HEK293 (cell line): ENCODE measurements around the gene KLHL25.

ENCODE experiments used
- BCL11A ChIP-seq: fragments of 450-650 bp; formaldehyde crosslinking; IDR thresholded peaks from 2 replicates; pipeline ENCODE4 v1.5.1; 2016; ENCODE audit warnings: low read depth, missing biosample characterization, missing genetic modification characterization
- KLF16 ChIP-seq: fragments of 450-650 bp; formaldehyde crosslinking; IDR thresholded peaks from 2 replicates; pipeline ENCODE4 v1.5.1; 2017; ENCODE audit warnings: missing biosample characterization, missing genetic modification characterization
- YY1 ChIP-seq: fragments of 450-650 bp; formaldehyde crosslinking; IDR thresholded peaks from 2 replicates; pipeline ENCODE4 v1.5.1; 2018; ENCODE audit warnings: missing biosample characterization, missing genetic modification characterization
- ZNF76 ChIP-seq: fragments of 450-650 bp; formaldehyde crosslinking; IDR thresholded peaks from 2 replicates; pipeline ENCODE4; 2016; ENCODE audit warnings: low read depth, missing biosample characterization, missing genetic modification characterization, borderline replicate concordance
- ZNF777 ChIP-seq: fragments of 450-650 bp; formaldehyde crosslinking; IDR thresholded peaks from 2 replicates; pipeline ENCODE4 v1.5.1; 2017; ENCODE audit warnings: missing biosample characterization, missing genetic modification characterization, borderline replicate concordance
- TF ChIP-seq, protein P1 (sequence below): fragments of 450-650 bp; formaldehyde crosslinking; IDR thresholded peaks from 2 replicates; pipeline ENCODE4 v1.5.1; 2016; ENCODE audit warnings: missing biosample characterization, missing genetic modification characterization
- TF ChIP-seq, protein P2 (sequence below): fragments of 450-650 bp; formaldehyde crosslinking; IDR thresholded peaks from 2 replicates; pipeline ENCODE4 v1.5.1; 2016; ENCODE audit warnings: missing biosample characterization, missing genetic modification characterization
- TF ChIP-seq, protein P3 (sequence below): fragments of 450-650 bp; formaldehyde crosslinking; IDR thresholded peaks from 2 replicates; pipeline ENCODE4 v1.5.1; 2016; ENCODE audit warnings: missing biosample characterization, missing genetic modification characterization

DNA sequence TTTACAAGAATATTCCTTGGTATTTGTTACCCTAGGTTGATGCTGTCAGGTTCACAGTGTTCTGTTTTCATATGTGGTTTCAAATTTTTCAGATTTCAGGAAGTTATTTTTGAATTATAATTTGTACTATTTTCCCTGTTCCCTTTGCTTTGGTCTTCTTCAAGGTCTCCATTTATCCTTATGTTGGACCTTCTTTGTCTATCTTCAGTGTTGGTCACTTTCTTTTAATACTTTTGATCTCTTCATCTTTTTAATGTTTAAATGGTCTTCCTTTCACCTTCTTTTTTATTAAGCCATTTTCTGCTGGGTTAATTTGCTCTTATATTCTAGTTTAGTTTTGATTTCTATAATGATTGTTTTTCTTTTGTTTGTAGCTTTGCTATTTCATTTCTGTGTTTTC lies 61.3 kb downstream of the KLHL25 start:
- TF ChIP-seq ZNF76 (tag by site-specific recombination), result no peak
- TF ChIP-seq, protein P1, sequence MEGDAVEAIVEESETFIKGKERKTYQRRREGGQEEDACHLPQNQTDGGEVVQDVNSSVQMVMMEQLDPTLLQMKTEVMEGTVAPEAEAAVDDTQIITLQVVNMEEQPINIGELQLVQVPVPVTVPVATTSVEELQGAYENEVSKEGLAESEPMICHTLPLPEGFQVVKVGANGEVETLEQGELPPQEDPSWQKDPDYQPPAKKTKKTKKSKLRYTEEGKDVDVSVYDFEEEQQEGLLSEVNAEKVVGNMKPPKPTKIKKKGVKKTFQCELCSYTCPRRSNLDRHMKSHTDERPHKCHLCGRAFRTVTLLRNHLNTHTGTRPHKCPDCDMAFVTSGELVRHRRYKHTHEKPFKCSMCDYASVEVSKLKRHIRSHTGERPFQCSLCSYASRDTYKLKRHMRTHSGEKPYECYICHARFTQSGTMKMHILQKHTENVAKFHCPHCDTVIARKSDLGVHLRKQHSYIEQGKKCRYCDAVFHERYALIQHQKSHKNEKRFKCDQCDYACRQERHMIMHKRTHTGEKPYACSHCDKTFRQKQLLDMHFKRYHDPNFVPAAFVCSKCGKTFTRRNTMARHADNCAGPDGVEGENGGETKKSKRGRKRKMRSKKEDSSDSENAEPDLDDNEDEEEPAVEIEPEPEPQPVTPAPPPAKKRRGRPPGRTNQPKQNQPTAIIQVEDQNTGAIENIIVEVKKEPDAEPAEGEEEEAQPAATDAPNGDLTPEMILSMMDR, result no peak
- no peak for TF ChIP-seq YY1 (tag by site-specific recombination)
- TF ChIP-seq, protein P2, sequence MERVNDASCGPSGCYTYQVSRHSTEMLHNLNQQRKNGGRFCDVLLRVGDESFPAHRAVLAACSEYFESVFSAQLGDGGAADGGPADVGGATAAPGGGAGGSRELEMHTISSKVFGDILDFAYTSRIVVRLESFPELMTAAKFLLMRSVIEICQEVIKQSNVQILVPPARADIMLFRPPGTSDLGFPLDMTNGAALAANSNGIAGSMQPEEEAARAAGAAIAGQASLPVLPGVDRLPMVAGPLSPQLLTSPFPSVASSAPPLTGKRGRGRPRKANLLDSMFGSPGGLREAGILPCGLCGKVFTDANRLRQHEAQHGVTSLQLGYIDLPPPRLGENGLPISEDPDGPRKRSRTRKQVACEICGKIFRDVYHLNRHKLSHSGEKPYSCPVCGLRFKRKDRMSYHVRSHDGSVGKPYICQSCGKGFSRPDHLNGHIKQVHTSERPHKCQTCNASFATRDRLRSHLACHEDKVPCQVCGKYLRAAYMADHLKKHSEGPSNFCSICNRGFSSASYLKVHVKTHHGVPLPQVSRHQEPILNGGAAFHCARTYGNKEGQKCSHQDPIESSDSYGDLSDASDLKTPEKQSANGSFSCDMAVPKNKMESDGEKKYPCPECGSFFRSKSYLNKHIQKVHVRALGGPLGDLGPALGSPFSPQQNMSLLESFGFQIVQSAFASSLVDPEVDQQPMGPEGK (tag by site-specific recombination), result no peak
- no peak for TF ChIP-seq BCL11A (tag by site-specific recombination)
- TF ChIP-seq KLF16, result no peak
- no peak for TF ChIP-seq ZNF777 (tag by site-specific recombination)
- TF ChIP-seq, protein P3, sequence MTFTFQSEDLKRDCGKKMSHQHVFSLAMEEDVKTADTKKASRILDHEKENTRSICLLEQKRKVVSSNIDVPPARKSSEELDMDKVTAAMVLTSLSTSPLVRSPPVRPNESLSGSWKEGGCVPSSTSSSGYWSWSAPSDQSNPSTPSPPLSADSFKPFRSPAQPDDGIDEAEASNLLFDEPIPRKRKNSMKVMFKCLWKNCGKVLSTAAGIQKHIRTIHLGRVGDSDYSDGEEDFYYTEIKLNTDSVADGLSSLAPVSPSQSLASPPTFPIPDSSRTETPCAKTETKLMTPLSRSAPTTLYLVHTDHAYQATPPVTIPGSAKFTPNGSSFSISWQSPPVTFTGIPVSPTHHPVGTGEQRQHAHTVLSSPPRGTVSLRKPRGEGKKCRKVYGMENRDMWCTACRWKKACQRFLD (tag by site-specific recombination), result no peak
